Panc1 (cell line): Measurements from ENCODE around the gene DACH1. TPM values are rescaled to one million over a fixed set of nuclear protein-coding genes. Genes with fewer than 3 reads are reported as not detected.

Experiments used
- ATAC-seq: fragments of 200-7000 bp; cut with Tn5 transposase; 2 replicates; pipeline ENCODE4 v1.9.1; 2020; ENCODE audit warnings: mild to moderate bottlenecking, moderate library complexity
- BruUV-seq: library from RNA; stranded (reverse); fragments of 400-500 nt; replicated peaks from 2 replicates; lab custom pipeline; 2021; lab: Mats Ljungman, UMichigan
- CTCF ChIA-PET: fragments of 300-600 bp; sonication (Branson Sonifier 250); formaldehyde crosslinking; loops from one replicate; lab custom pipeline; 2022; ENCODE audit warnings: antibody characterized with exemption; lab: Charles Lee
- POLR2A ChIA-PET: fragments of 300-600 bp; sonication (Branson Sonifier 250); formaldehyde crosslinking; loops from one replicate; lab custom pipeline; 2022; ENCODE audit warnings: antibody characterized with exemption; lab: Charles Lee
- DNase-seq: peaks from one replicate; pipeline ENCODE4 v3.0.0-alpha.2; 2010; ENCODE audit warnings: low read depth, low spot score
- H3K27ac ChIP-seq: 2 replicates; pipeline ENCODE4 v1.5.1; 2011; ENCODE audit warnings: mild to moderate bottlenecking, low read length, inconsistent platforms
- H3K27me3 ChIP-seq: fragments of 200-500 bp; sonication (Bioruptor generic); 2 replicates; pipeline ENCODE4 v1.6.0; 2014; ENCODE audit warnings: low read length, inconsistent platforms; ENCODE audit not compliant: control insufficient read depth, insufficient read depth
- H3K36me3 ChIP-seq: fragments of 200-500 bp; sonication (Bioruptor generic); 2 replicates; pipeline ENCODE4 v1.5.1; 2014; ENCODE audit warnings: inconsistent platforms, mild to moderate bottlenecking, low read length, moderate library complexity; ENCODE audit not compliant: control insufficient read depth, insufficient read depth
- H3K4me1 ChIP-seq: 2 replicates; pipeline ENCODE4 v1.5.1; 2011; ENCODE audit warnings: inconsistent platforms, mild to moderate bottlenecking, low read length, moderate library complexity; ENCODE audit not compliant: control insufficient read depth, insufficient read depth
- H3K4me3 ChIP-seq, 2 experiments: 2 replicates each; pipeline ENCODE4 v1.5.1; 2011 to 2012; ENCODE audit warnings: low read depth in 2 of 2, low read length in 2 of 2, mild to moderate bottlenecking in 2 of 2, inconsistent platforms in 1 of 2, moderate library complexity in 1 of 2
- H3K9me3 ChIP-seq: fragments of 200-500 bp; sonication (Bioruptor generic); 2 replicates; pipeline ENCODE4 v1.5.1; 2014; ENCODE audit warnings: low read depth, mild to moderate bottlenecking, inconsistent platforms, low read length, moderate library complexity; ENCODE audit not compliant: control insufficient read depth, insufficient read depth
- POLR2AphosphoS5 ChIP-seq: IDR thresholded peaks from 2 replicates; pipeline ENCODE4 v1.6.1; 2012; ENCODE audit warnings: mild to moderate bottlenecking, low read depth, low read length, moderate library complexity
- SIN3A ChIP-seq: IDR thresholded peaks from 2 replicates; pipeline ENCODE4 v1.6.1; 2012; ENCODE audit warnings: low read depth, mild to moderate bottlenecking, low read length, moderate library complexity, borderline replicate concordance; ENCODE audit not compliant: insufficient read depth
- TCF7L2 ChIP-seq: IDR thresholded peaks from 2 replicates; pipeline ENCODE4 v1.6.1; 2011; ENCODE audit warnings: mild to moderate bottlenecking, low read depth, low read length, inconsistent platforms
- in situ Hi-C: cut with HindIII; loops from 2 replicates; pipeline ENCODE4 v1.10.0; 2016; ENCODE audit warnings: low sequenced_read_pairs, low pct_unique_long_range_greater_than_20kb
- intact Hi-C: fragments of 100-400 bp; cut with micrococcal nuclease; formaldehyde crosslinking; loops from one replicate; pipeline ENCODE4 v1.10.0; 2022; ENCODE audit not compliant: unreplicated experiment
- total RNA-seq: library from RNA; stranded (reverse); gene quantifications from one replicate; pipeline ENCODE4 v1.2.1, GENCODE V29; 2021; ENCODE audit not compliant: unreplicated experiment
- TF ChIP-seq, protein P1 (sequence below), 2 experiments: IDR thresholded peaks; 2 replicates each; pipeline ENCODE4 v1.6.1; 2011 to 2012; ENCODE audit warnings: low read depth in 2 of 2, control low read depth in 1 of 2, low read length in 1 of 2, mild to moderate bottlenecking in 1 of 2, moderate library complexity in 1 of 2; ENCODE audit not compliant: insufficient read depth in 1 of 2
- TF ChIP-seq, protein P2 (sequence below): fragments of 450-650 bp; IDR thresholded peaks from 2 replicates; pipeline ENCODE4 v1.5.1; 2017; ENCODE audit warnings: mild to moderate bottlenecking

DACH1 gene
- total RNA-seq, 1 experiment from 2014 or later = 0.54 TPM

DNA sequence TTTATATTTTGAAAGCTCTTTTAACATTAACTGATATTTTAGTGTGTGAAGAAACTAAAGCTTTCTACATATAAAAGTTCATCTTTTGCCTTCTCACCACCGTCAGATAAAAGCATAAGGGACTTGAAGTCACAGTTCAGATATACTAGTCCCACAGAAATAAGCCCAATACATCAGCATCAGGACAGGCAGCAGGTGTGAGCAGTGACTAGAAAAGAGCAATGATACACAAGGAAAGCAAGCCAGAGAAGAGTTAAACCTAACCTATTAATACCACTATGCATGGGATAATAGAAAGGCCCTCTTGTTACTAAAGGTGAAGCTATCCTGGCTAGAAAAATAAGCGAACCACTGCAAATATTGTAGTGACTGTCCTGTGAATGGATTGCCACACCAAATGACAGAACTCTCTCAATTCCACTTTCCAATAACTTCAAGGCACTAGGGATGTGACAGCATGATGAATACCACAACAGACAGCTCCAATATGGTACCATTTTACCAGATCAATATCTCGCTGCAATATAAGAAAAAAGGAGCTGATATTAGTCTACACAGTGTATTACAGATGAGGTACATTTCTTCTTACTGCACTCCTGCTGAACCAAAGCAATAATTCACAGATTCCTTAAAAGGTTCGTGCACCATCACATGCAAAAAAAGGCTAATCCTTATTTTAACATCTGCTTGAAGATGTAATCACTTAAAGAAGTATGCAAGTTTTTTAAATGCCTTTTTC lies 114.1 kb downstream of the DACH1 start:
- BruUV-seq = no TSS peak
- DNase-seq = no peak

DNA sequence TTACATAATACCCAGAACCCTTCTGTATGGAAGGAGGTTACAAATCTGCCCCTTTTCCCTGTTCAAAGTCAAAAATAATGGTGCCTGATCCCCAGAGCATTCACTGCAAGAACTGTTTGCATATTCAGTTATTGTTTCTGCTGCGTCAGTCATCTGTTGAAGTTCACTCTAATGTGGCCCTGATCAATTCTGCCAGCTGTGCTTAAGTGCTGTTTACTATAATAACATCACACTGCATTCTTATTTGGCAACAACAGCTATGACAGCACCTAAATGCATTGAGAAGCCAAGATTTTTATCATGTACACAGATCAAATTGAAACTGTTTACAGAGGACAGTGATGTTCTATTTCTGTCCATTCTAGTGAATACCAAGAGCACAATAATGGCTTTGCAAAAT lies 115.9 kb downstream of the DACH1 start:
- DNase-seq (no peak), ATAC-seq (no peak)
- Histone ChIP-seq H3K27ac (no peak overlapping the region), H3K4me1 (no peaks in the 10 kb centered on the region), H3K4me3 (no peak overlapping the region), H3K27me3 (no peaks in the 10 kb centered on the region), H3K36me3 (no peaks in the 10 kb centered on the region), H3K9me3 (no peaks in the 10 kb centered on the region)
- TF ChIP-seq, protein P1, sequence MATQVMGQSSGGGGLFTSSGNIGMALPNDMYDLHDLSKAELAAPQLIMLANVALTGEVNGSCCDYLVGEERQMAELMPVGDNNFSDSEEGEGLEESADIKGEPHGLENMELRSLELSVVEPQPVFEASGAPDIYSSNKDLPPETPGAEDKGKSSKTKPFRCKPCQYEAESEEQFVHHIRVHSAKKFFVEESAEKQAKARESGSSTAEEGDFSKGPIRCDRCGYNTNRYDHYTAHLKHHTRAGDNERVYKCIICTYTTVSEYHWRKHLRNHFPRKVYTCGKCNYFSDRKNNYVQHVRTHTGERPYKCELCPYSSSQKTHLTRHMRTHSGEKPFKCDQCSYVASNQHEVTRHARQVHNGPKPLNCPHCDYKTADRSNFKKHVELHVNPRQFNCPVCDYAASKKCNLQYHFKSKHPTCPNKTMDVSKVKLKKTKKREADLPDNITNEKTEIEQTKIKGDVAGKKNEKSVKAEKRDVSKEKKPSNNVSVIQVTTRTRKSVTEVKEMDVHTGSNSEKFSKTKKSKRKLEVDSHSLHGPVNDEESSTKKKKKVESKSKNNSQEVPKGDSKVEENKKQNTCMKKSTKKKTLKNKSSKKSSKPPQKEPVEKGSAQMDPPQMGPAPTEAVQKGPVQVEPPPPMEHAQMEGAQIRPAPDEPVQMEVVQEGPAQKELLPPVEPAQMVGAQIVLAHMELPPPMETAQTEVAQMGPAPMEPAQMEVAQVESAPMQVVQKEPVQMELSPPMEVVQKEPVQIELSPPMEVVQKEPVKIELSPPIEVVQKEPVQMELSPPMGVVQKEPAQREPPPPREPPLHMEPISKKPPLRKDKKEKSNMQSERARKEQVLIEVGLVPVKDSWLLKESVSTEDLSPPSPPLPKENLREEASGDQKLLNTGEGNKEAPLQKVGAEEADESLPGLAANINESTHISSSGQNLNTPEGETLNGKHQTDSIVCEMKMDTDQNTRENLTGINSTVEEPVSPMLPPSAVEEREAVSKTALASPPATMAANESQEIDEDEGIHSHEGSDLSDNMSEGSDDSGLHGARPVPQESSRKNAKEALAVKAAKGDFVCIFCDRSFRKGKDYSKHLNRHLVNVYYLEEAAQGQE (IDR thresholded peaks at IDR 0.05; ENCODE audit: insufficient read depth in 1 of 2, low read depth in 2 of 2, low read length in 1 of 2) = no peak
- POLR2A ChIA-PET = no interaction called here
- no TSS peak for BruUV-seq
- CTCF ChIA-PET = no interaction called here
- intact Hi-C loops = no loop called here
- in situ Hi-C loops = no loop called here

More for the DNA sequence above, 114.1 kb downstream of the DACH1 start:
- ChIA-PET CTCF (no interaction called here), POLR2A (no interaction called here)
- TF ChIP-seq, protein P1 (IDR thresholded peaks at IDR 0.05; ENCODE audit: insufficient read depth in 1 of 2, low read depth in 2 of 2, low read length in 1 of 2) = no peak
- TF ChIP-seq POLR2AphosphoS5 (no peak), SIN3A (no peak), TCF7L2 (no peak)
- TF ChIP-seq, protein P2, sequence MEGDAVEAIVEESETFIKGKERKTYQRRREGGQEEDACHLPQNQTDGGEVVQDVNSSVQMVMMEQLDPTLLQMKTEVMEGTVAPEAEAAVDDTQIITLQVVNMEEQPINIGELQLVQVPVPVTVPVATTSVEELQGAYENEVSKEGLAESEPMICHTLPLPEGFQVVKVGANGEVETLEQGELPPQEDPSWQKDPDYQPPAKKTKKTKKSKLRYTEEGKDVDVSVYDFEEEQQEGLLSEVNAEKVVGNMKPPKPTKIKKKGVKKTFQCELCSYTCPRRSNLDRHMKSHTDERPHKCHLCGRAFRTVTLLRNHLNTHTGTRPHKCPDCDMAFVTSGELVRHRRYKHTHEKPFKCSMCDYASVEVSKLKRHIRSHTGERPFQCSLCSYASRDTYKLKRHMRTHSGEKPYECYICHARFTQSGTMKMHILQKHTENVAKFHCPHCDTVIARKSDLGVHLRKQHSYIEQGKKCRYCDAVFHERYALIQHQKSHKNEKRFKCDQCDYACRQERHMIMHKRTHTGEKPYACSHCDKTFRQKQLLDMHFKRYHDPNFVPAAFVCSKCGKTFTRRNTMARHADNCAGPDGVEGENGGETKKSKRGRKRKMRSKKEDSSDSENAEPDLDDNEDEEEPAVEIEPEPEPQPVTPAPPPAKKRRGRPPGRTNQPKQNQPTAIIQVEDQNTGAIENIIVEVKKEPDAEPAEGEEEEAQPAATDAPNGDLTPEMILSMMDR = no peak
- H3K4me1 ChIP-seq = no peaks in the 10 kb centered on the region
- no peak overlapping the region for H3K4me3 ChIP-seq
- in situ Hi-C loops = no loop called here
- no peak overlapping the region for H3K27ac ChIP-seq
- ATAC-seq = no peak
- no peaks in the 10 kb centered on the region for H3K36me3 ChIP-seq
- H3K9me3 ChIP-seq = no peaks in the 10 kb centered on the region
- no peaks in the 10 kb centered on the region for H3K27me3 ChIP-seq
- intact Hi-C loops = no loop called here
